SK-MEL-5 (cell line): ENCODE measurements around the gene THBS2. TPM values are rescaled to one million over a fixed set of nuclear protein-coding genes. Genes with fewer than 3 reads are reported as not detected.
"Not testable (repeated sequence)": the region's sequence is repeated elsewhere in the genome, so short reads cannot be mapped to it uniquely, and the experiment has no call there.

Source experiments
- DNase-seq: peaks from one replicate; pipeline ENCODE4 v3.0.0-alpha.2; 2016; ENCODE audit warnings: low read depth, low spot score
- in situ Hi-C: cut with HindIII; loops from 2 replicates; pipeline ENCODE4 v1.10.0; 2016; ENCODE audit warnings: low sequenced_read_pairs, high pct_unique_total_duplicates, low pct_unique_long_range_greater_than_20kb
- total RNA-seq: library from RNA; depleted of rRNA; stranded (reverse); fragments of >200 nt; shearing (Covaris generic); gene quantifications from 2 replicates; pipeline ENCODE4 v1.2.3, GENCODE V29; 2014

Gene THBS2
- total RNA-seq, 1 experiment from 2014 or later, result 0.18 TPM

DNA sequence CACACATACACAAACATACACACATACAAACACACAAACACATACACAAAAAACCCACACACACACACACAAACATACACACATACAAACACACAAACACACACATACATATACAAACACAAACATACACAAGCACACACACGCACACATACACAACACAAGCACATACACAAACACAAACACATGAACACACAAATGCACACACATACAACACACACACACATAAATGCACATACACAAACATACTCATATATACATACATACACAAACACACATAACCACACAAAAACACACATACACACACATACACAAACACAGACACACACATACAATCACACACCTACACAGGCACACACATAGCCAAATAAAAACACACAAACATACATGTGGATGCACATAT, 30.3 kb upstream of the THBS2 start:
- no peak for DNase-seq
- in situ Hi-C loops, result no loop called here

- in situ Hi-C loops, result no loop called here
- no peak for DNase-seq
Measured at GRCh38 chr6:169282043-169282442, 28.4 kb upstream of the THBS2 start.

- no peak for DNase-seq
- in situ Hi-C loops, result no loop called here
Measured at GRCh38 chr6:169277619-169278018, 24.0 kb upstream of the THBS2 start.

DNA sequence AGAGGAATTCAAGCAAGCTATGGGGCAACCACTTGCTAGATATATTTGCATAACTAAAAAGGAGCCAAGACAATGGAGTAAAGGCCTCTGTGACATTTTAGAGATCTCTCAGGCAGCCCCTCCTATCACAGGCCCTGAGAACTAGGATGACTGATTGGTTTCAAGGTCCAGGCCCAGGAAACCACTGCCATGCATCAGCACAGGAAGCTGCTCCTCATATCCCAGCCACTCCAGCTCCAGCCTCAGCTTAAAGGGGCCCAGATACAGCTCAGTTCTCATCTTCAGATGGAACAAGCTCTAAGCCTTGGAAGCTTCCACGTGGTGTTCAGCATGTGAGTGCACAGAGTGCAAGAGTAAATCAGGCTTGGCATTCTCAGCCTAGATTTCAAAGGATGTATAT, 21.1 kb upstream of the THBS2 start:
- in situ Hi-C loops, result no loop called here
- peak; percentile 7 for DNase-seq

DNA sequence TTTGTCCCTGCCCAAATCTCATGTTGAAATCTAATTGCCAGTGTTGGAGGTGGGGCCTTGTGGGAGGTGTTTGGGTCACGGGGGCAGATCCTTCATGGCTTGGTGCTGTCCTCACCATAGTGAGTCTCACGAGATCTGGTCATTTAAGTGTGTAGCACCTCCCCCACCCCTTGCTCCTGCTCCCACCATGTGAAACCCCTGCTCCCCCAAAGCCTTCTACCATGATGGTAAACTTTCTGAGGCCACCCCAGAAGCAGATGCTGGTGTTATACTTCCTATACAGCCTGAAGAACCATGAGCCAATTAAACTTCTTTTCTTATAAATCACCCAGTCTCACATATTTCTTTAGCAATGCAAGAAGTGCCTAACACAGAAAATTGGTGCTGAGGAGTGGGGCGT, 19.9 kb upstream of the THBS2 start:
- in situ Hi-C loops, result no loop called here

GRCh38 chr6:169271877-169272216, 18.2 kb upstream of the THBS2 start:
- in situ Hi-C loops, result no loop called here
- no peak for DNase-seq

More for the DNA sequence above, 19.9 kb upstream of the THBS2 start:
- DNase-seq, result no peak

- in situ Hi-C loops, result no loop called here
- no peak for DNase-seq
Measured at GRCh38 chr6:169271158-169271876, 17.7 kb upstream of the THBS2 start.

- not testable (repeated sequence) for DNase-seq
Measured at GRCh38 chr6:169270077-169270380, 16.4 kb upstream of the THBS2 start.

GRCh38 chr6:169269180-169270076, 15.8 kb upstream of the THBS2 start:
- in situ Hi-C loops, result no loop called here
- DNase-seq, result no peak

More at GRCh38 chr6:169270077-169270380, 16.4 kb upstream of the THBS2 start:
- in situ Hi-C loops, result not testable (repeated sequence)

- in situ Hi-C loops, result no loop called here
Measured at GRCh38 chr6:169268276-169268675, 14.6 kb upstream of the THBS2 start.

DNA sequence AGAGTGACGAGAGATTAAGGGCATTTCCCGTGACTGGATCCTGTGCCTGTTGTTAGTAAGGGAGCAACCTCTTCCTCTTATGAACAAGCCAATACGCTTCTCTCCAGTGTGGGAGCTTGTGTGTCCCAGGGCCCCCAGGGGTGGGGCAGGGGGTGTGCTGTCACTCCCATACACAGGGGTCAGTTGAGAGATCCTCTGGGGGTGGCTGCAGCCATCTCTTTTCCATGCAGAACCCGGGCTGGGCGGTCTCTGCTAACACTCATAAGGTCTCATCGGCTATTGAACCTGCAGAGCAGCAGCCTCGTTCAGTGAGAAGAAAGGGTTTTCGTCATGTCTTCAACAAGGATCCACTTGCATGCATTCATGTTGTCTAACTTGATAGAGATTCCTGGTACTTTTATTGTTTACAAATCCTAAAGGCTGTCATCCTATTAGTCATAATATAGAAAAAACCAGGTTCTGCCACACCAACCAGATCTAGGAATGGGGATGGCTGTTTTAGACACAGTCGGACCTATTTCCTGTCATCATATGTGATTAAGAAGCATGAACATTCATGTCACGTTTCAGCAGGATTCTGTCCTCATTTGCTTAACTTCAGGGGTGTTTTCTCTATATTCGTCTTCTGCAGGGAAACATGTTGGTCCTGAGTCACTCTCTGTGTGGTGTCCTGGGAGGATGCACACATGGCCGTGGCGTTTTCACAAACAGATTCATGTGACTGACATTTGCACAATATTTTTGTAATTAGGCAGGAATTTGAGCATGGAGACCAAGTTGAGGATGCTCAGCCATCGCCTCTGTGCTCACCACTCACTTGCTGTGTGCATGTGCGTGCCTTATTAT, 13.3 kb upstream of the THBS2 start:
- DNase-seq, result no peak

More at GRCh38 chr6:169268276-169268675, 14.6 kb upstream of the THBS2 start:
- DNase-seq, result no peak

DNA sequence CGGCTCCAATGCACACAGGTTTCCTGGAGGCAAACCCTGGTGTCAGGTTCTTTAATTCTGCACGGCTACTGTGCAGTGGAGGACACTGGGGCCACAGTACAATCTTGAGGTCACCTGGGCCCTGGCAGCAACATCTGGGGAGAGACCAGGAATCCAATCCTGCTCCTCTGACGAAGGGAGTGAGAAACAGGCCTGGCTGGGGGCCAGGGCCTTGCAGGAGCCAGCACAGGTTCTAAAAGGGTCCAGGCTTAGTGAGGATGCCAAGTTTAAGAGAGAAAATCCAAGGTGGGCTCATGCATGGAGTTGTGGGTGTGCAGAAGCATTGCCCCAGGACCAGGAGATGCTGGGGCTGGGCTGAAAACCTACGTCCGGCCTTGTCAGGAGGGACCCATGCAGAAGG, 12.6 kb upstream of the THBS2 start:
- DNase-seq, result no peak
- in situ Hi-C loops, result no loop called here

More for the DNA sequence above, 13.3 kb upstream of the THBS2 start:
- in situ Hi-C loops, result no loop called here

- in situ Hi-C loops, result no loop called here
Measured at GRCh38 chr6:169265486-169266131, 12.0 kb upstream of the THBS2 start.

DNA sequence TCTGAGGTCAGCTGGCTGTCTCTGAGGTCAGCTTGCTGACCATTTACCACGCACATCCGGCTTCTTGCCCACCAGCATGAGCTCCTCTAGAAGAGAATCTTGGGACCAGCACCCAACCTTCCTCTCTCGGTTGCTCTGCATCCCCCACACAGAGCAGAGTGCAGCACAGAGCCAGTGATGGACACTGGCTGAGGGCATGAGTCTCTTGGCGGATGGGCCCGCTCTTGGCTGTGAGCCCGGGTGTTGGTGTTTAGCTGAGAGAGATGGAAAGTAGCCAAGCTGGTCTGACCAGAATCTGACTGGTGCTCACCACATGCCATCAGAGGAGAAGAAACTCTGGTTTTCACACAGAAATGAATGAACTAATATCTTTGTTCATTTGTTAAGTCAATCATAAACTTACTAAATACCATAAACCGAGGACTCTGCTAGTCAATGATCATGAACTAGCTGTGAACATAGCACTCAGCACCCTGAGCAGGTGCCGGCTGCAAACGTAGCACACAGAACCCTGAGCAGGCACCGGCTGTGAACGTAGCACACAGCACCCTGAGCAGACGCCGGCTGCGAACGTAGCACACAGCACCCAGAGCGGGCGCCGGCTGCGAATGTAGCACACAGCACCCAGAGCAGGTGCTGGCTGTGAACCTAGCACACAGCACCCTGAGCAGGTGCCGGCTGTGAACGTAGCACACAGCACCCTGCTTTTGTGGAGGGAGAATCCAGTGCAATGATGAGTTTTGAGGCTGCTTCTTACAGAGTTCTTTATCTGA, 10.4 kb upstream of the THBS2 start:
- in situ Hi-C loops, result no loop called here

More at GRCh38 chr6:169265486-169266131, 12.0 kb upstream of the THBS2 start:
- DNase-seq, result no peak

GRCh38 chr6:169263374-169263773, 9.7 kb upstream of the THBS2 start:
- in situ Hi-C loops, result no loop called here

More for the DNA sequence above, 10.4 kb upstream of the THBS2 start:
- DNase-seq, result no peak

DNA sequence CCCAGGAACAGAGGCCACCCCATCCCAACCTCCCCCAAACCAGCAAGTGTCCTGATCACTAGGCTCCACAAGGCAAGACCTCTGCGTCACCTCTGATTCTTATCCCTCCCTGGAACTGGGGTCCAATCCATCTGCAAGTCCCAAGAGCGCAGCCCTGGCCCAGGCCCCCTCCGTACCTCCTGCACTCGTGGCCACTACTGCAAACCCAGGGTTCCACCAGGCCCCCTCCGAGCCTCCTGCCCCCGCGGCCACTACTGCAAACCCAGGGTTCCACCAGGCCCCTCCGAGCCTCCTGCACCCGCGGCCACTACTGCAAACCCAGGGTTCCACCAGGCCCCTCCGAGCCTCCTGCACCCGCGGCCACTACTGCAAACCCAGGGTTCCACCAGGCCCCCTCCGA, 9.0 kb upstream of the THBS2 start:
- DNase-seq, in situ Hi-C loops: not testable (repeated sequence)

More at GRCh38 chr6:169263374-169263773, 9.7 kb upstream of the THBS2 start:
- DNase-seq, result no peak

- in situ Hi-C loops, result no loop called here
- DNase-seq, result no peak
Measured at GRCh38 chr6:169256518-169256917, 2.9 kb upstream of the THBS2 start.
